GM23338 (cell line): ENCODE data around the gene RALY. TPM values are rescaled to one million over a fixed set of nuclear protein-coding genes. Genes with fewer than 3 reads are reported as not detected.

Experiments used
- ATAC-seq: fragments of 200-7000 bp; cut with Tn5 transposase; 3 replicates; pipeline ENCODE4 v1.9.1; 2020
- DNase-seq: peaks from one replicate; pipeline ENCODE4 v3.0.0-alpha.2; 2015; ENCODE audit warnings: low spot score
- H2AFZ ChIP-seq: fragments of 200-600 bp; sonication (generic); 2 replicates; pipeline ENCODE4 v1.8.0; 2016; ENCODE audit warnings: antibody characterized with exemption, mild to moderate bottlenecking, moderate library complexity
- H3F3A ChIP-seq: fragments of 200-600 bp; sonication (generic); replicated peaks from 2 replicates; pipeline ENCODE4 v1.8.0; 2017; ENCODE audit warnings: antibody characterized with exemption, mixed run types, low read depth
- H3K27ac ChIP-seq: fragments of 200-600 bp; sonication (generic); 2 replicates; pipeline ENCODE4 v1.6.1; 2016; ENCODE audit warnings: low read depth
- H3K27me3 ChIP-seq: fragments of 200-600 bp; sonication (generic); 2 replicates; pipeline ENCODE4 v1.8.0; 2016; ENCODE audit warnings: mild to moderate bottlenecking, mixed run types, moderate library complexity; ENCODE audit not compliant: insufficient read depth
- H3K36me3 ChIP-seq: fragments of 200-600 bp; sonication (generic); 2 replicates; pipeline ENCODE4 v1.8.0; 2016; ENCODE audit warnings: mild to moderate bottlenecking; ENCODE audit not compliant: insufficient read depth
- H3K4me1 ChIP-seq: fragments of 200-600 bp; sonication (generic); 2 replicates; pipeline ENCODE4 v1.8.0; 2016; ENCODE audit warnings: mild to moderate bottlenecking, moderate library complexity; ENCODE audit not compliant: insufficient read depth
- H3K4me2 ChIP-seq: fragments of 200-600 bp; sonication (generic); 2 replicates; pipeline ENCODE4 v1.7.1; 2017; ENCODE audit warnings: mixed run types
- H3K4me3 ChIP-seq: fragments of 200-600 bp; sonication (generic); 2 replicates; pipeline ENCODE4 v1.6.1; 2016; ENCODE audit warnings: mixed run types
- H3K79me2 ChIP-seq: fragments of 200-600 bp; sonication (generic); replicated peaks from 2 replicates; pipeline ENCODE4 v1.8.0; 2017; ENCODE audit warnings: mild to moderate bottlenecking; ENCODE audit not compliant: insufficient read depth
- H3K9me2 ChIP-seq: fragments of 200-600 bp; sonication (generic); 2 replicates; pipeline ENCODE4 v1.8.0; 2017; ENCODE audit not compliant: insufficient read depth
- H4K20me1 ChIP-seq: fragments of 200-600 bp; sonication (generic); replicated peaks from 2 replicates; pipeline ENCODE4 v1.8.0; 2017; ENCODE audit warnings: mild to moderate bottlenecking; ENCODE audit not compliant: insufficient read depth
- H3K27ac Mint-ChIP-seq: 2 replicates; pipeline ENCODE4 v1.8.0; 2020; ENCODE audit warnings: inconsistent platforms, mild to moderate bottlenecking, moderate library complexity, mixed read lengths
- H3K27me3 Mint-ChIP-seq: 3 replicates; pipeline ENCODE4 v1.8.0; 2022; ENCODE audit warnings: low read depth, mild to moderate bottlenecking, moderate library complexity, mixed read lengths, inconsistent platforms; ENCODE audit not compliant: insufficient read depth, poor library complexity
- H3K36me3 Mint-ChIP-seq: 3 replicates; pipeline ENCODE4 v1.8.0; 2021; ENCODE audit warnings: low read depth, mild to moderate bottlenecking, inconsistent platforms, moderate library complexity, mixed read lengths
- H3K4me1 Mint-ChIP-seq: 3 replicates; pipeline ENCODE4 v1.8.0; 2020; ENCODE audit warnings: mild to moderate bottlenecking, inconsistent platforms, mixed read lengths
- H3K4me3 Mint-ChIP-seq: 3 replicates; pipeline ENCODE4 v1.8.0; 2021; ENCODE audit warnings: moderate library complexity, mild to moderate bottlenecking, inconsistent platforms, mixed read lengths
- H3K9me3 Mint-ChIP-seq: 3 replicates; pipeline ENCODE4 v1.8.0; 2020; ENCODE audit warnings: moderate library complexity, mild to moderate bottlenecking, inconsistent platforms, mixed read lengths
- CTCF ChIP-seq, 2 experiments: fragments of 200-600 bp in 1 of 2; sonication (generic) in 1 of 2; conservative IDR thresholded peaks; 2 replicates each; pipeline versions ENCODE4 v1.5.1 to v1.6.1; 2016 to 2017; ENCODE audit warnings: antibody characterized with exemption in 2 of 2, low read depth in 2 of 2, mild to moderate bottlenecking in 2 of 2, moderate library complexity in 1 of 2
- EZH2 ChIP-seq: fragments of 200-600 bp; sonication (generic); IDR thresholded peaks from one replicate; pipeline ENCODE4 v1.8.0; 2017; ENCODE audit warnings: antibody characterized with exemption, mild to moderate bottlenecking, low read depth; ENCODE audit not compliant: unreplicated experiment
- EZH2phosphoT487 ChIP-seq: fragments of 200-600 bp; sonication (generic); IDR thresholded peaks from one replicate; pipeline ENCODE4 v1.8.1; 2018; ENCODE audit warnings: antibody characterized with exemption; ENCODE audit not compliant: unreplicated experiment
- JUNB ChIP-seq: IDR thresholded peaks from one replicate; pipeline ENCODE4 v1.6.1; 2016; ENCODE audit warnings: antibody characterized with exemption; ENCODE audit not compliant: unreplicated experiment
- NANOG ChIP-seq: IDR thresholded peaks from 2 replicates; pipeline ENCODE4 v1.6.1; 2016; ENCODE audit warnings: antibody characterized with exemption, borderline replicate concordance
- POLR2AphosphoS5 ChIP-seq: IDR thresholded peaks from 2 replicates; pipeline ENCODE4 v1.6.1; 2016; ENCODE audit warnings: antibody characterized with exemption, low read depth
- ZNF331 ChIP-seq: fragments of 250-450 bp; sonication (Bioruptor Pico); IDR thresholded peaks from 2 replicates; pipeline ENCODE4 v1.5.0; 2020; ENCODE audit warnings: low read depth, mild to moderate bottlenecking, moderate library complexity
- polyA plus RNA-seq: library from polyadenylated mRNA; unstranded; fragments of >200 nt; fragmentation: Nextera tagmentation; extraction: Ambion mirVana; gene quantifications from 2 replicates; pipeline ENCODE4 v1.2.1, GENCODE V29; 2016
- total RNA-seq: library from RNA; depleted of rRNA; stranded (reverse); fragments of >200 nt; shearing (Covaris generic); gene quantifications from 2 replicates; pipeline ENCODE4 v1.2.3, GENCODE V29; 2014
- TF ChIP-seq, protein P1 (sequence below): IDR thresholded peaks from one replicate; pipeline ENCODE4 v1.6.1; 2018; ENCODE audit warnings: antibody characterized with exemption; ENCODE audit not compliant: unreplicated experiment

The RALY gene
- total and polyA plus RNA-seq, 2 experiments from 2014 or later: 144 to 167 TPM

- Mint-ChIP-seq H3K27ac (no peak overlapping the region), H3K36me3 (peaks cover 24% of the 10 kb centered on the region), H3K4me1 (no peaks in the 10 kb centered on the region), H3K27me3 (peaks cover 17% of the 10 kb centered on the region), H3K9me3 (no peaks in the 10 kb centered on the region; the same call in 2 of the 3 replicates), H3K4me3 (no peak overlapping the region)
- no peaks in the 10 kb centered on the region for H3K9me2 ChIP-seq
- no peak; the same call in 2 of the 3 replicates for ATAC-seq
- peaks cover 14% of the 10 kb centered on the region; the same call in 1 of the 2 replicates for H3F3A ChIP-seq
- H3K4me3 ChIP-seq: no peak overlapping the region
- H4K20me1 ChIP-seq: peaks cover 8% of the 10 kb centered on the region
- peak; percentile 17 for DNase-seq
- TF ChIP-seq, protein P1, sequence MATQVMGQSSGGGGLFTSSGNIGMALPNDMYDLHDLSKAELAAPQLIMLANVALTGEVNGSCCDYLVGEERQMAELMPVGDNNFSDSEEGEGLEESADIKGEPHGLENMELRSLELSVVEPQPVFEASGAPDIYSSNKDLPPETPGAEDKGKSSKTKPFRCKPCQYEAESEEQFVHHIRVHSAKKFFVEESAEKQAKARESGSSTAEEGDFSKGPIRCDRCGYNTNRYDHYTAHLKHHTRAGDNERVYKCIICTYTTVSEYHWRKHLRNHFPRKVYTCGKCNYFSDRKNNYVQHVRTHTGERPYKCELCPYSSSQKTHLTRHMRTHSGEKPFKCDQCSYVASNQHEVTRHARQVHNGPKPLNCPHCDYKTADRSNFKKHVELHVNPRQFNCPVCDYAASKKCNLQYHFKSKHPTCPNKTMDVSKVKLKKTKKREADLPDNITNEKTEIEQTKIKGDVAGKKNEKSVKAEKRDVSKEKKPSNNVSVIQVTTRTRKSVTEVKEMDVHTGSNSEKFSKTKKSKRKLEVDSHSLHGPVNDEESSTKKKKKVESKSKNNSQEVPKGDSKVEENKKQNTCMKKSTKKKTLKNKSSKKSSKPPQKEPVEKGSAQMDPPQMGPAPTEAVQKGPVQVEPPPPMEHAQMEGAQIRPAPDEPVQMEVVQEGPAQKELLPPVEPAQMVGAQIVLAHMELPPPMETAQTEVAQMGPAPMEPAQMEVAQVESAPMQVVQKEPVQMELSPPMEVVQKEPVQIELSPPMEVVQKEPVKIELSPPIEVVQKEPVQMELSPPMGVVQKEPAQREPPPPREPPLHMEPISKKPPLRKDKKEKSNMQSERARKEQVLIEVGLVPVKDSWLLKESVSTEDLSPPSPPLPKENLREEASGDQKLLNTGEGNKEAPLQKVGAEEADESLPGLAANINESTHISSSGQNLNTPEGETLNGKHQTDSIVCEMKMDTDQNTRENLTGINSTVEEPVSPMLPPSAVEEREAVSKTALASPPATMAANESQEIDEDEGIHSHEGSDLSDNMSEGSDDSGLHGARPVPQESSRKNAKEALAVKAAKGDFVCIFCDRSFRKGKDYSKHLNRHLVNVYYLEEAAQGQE: no peak
- TF ChIP-seq CTCF (conservative IDR thresholded peaks at IDR 0.05; ENCODE audit: low read depth in 2 of 2): peak in 1 of 2 experiments; percentile 23; a peak in 1 of 4 replicates
- H3K4me1 ChIP-seq: no peaks in the 10 kb centered on the region
- no peaks in the 10 kb centered on the region for H3K36me3 ChIP-seq
- no peak overlapping the region for H3K27ac ChIP-seq
- no peak overlapping the region for H3K4me2 ChIP-seq
- H3K27me3 ChIP-seq: no peaks in the 10 kb centered on the region
- no peak overlapping the region for H2AFZ ChIP-seq
- no peaks in the 10 kb centered on the region for H3K79me2 ChIP-seq
These were observed 89.4 kb downstream of the RALY start for GRCh38 chr20:34083137-34083536.

GRCh38 chr20:34083781-34084180 is 90.1 kb downstream of the RALY start:
- Mint-ChIP-seq H3K4me3 (no peak overlapping the region), H3K27me3 (peaks cover 17% of the 10 kb centered on the region), H3K36me3 (peaks cover 30% of the 10 kb centered on the region), H3K27ac (no peak overlapping the region), H3K4me1 (no peaks in the 10 kb centered on the region), H3K9me3 (no peaks in the 10 kb centered on the region; the same call in 2 of the 3 replicates)
- no peaks in the 10 kb centered on the region for H3K9me2 ChIP-seq
- no peak overlapping the region for H3K27ac ChIP-seq
- no peaks in the 10 kb centered on the region for H3K79me2 ChIP-seq
- H4K20me1 ChIP-seq: peaks cover 10% of the 10 kb centered on the region
- H3F3A ChIP-seq: peaks cover 19% of the 10 kb centered on the region; the same call in 1 of the 2 replicates
- ATAC-seq (no peak), DNase-seq (no peak)
- H2AFZ ChIP-seq: no peak overlapping the region
- no peak overlapping the region for H3K4me3 ChIP-seq
- TF ChIP-seq NANOG (no peak), ZNF331 (no peak), EZH2phosphoT487 (no peak), JUNB (no peak), POLR2AphosphoS5 (no peak), EZH2 (no peak)
- H3K4me1 ChIP-seq: no peaks in the 10 kb centered on the region
- H3K27me3 ChIP-seq: no peaks in the 10 kb centered on the region
- no peak overlapping the region for H3K4me2 ChIP-seq
- H3K36me3 ChIP-seq: no peaks in the 10 kb centered on the region; the same call in 1 of the 2 replicates
